WTC11 (cell line): ENCODE measurements around the gene CDH1. TPM values are rescaled to one million over a fixed set of nuclear protein-coding genes. Genes with fewer than 3 reads are reported as not detected.

ENCODE experiments used
- ATAC-seq: fragments of 200-7000 bp; cut with Tn5 transposase; 2 replicates; pipeline ENCODE4 v1.10.0; 2021; ENCODE audit warnings: mild to moderate bottlenecking, moderate library complexity
- CTCF ChIA-PET: fragments of 300-600 bp; sonication (Branson Sonifier 250); formaldehyde crosslinking; loops from one replicate; lab custom pipeline; 2021; ENCODE audit warnings: antibody characterized with exemption; lab: Charles Lee
- POLR2A ChIA-PET: fragments of 350-600 bp; sonication (Branson Sonifier 250); formaldehyde crosslinking; loops from one replicate; lab custom pipeline; 2021; ENCODE audit warnings: antibody characterized with exemption; lab: Charles Lee
- DNase-seq: peaks from one replicate; pipeline ENCODE4 v3.0.0; 2021; ENCODE audit warnings: low spot score
- H3K27ac Mint-ChIP-seq: 2 replicates; pipeline ENCODE4 v1.8.0; 2021; ENCODE audit warnings: mixed read lengths
- H3K27me3 Mint-ChIP-seq: 2 replicates; pipeline ENCODE4 v1.8.0; 2021; ENCODE audit warnings: low read depth, mild to moderate bottlenecking, moderate library complexity, mixed read lengths
- H3K36me3 Mint-ChIP-seq: 2 replicates; pipeline ENCODE4 v1.8.0; 2021; ENCODE audit warnings: mixed read lengths
- H3K4me1 Mint-ChIP-seq: 2 replicates; pipeline ENCODE4 v1.8.0; 2022; ENCODE audit warnings: mixed read lengths
- H3K4me3 Mint-ChIP-seq: 2 replicates; pipeline ENCODE4 v1.8.0; 2021; ENCODE audit warnings: mild to moderate bottlenecking, moderate library complexity, mixed read lengths
- H3K9me3 Mint-ChIP-seq: 2 replicates; pipeline ENCODE4 v1.8.0; 2021; ENCODE audit warnings: mixed read lengths
- ATF1 ChIP-seq: sonication (generic); formaldehyde crosslinking; IDR thresholded peaks from 2 replicates; pipeline ENCODE4 v1.8.1; 2023; ENCODE audit warnings: mild to moderate bottlenecking, moderate library complexity, missing genetic modification reagents
- CREB1 ChIP-seq: sonication (generic); formaldehyde crosslinking; IDR thresholded peaks from 2 replicates; pipeline ENCODE4 v1.8.0; 2023; ENCODE audit warnings: mild to moderate bottlenecking, missing genetic modification reagents
- E2F5 ChIP-seq: sonication (generic); formaldehyde crosslinking; IDR thresholded peaks from 2 replicates; pipeline ENCODE4 v1.8.1; 2022; ENCODE audit warnings: mild to moderate bottlenecking, moderate library complexity, missing genetic modification reagents
- EMX1 ChIP-seq: fragments of 250-450 bp; sonication (Bioruptor Pico); IDR thresholded peaks from 2 replicates; pipeline ENCODE4 v1.8.0; 2021; ENCODE audit warnings: mild to moderate bottlenecking
- FOXP4 ChIP-seq: sonication (generic); formaldehyde crosslinking; IDR thresholded peaks from 2 replicates; pipeline ENCODE4 v1.8.0; 2022; ENCODE audit warnings: mild to moderate bottlenecking, missing genetic modification reagents
- GTF2I ChIP-seq: fragments of 250-450 bp; sonication (Bioruptor Pico); conservative IDR thresholded peaks from 2 replicates; pipeline ENCODE4 v1.4.0; 2021; ENCODE audit warnings: mild to moderate bottlenecking
- MXD4 ChIP-seq: fragments of 250-450 bp; sonication (Bioruptor Pico); IDR thresholded peaks from 2 replicates; pipeline ENCODE4 v1.8.0; 2021; ENCODE audit warnings: mild to moderate bottlenecking, moderate library complexity, borderline replicate concordance
- NFE2L1 ChIP-seq: sonication (generic); formaldehyde crosslinking; IDR thresholded peaks from 2 replicates; pipeline ENCODE4 v1.8.1; 2023; ENCODE audit warnings: missing genetic modification reagents
- NR1H2 ChIP-seq: sonication (generic); formaldehyde crosslinking; IDR thresholded peaks from 2 replicates; pipeline ENCODE4 v1.9.0; 2021; ENCODE audit warnings: mild to moderate bottlenecking, moderate library complexity, missing genetic modification reagents
- PRDM15 ChIP-seq: sonication (generic); formaldehyde crosslinking; IDR thresholded peaks from 2 replicates; pipeline ENCODE4 v1.8.0; 2022; ENCODE audit warnings: missing genetic modification reagents
- PRRX2 ChIP-seq: fragments of 250-450 bp; sonication (Bioruptor Pico); IDR thresholded peaks from 2 replicates; pipeline ENCODE4 v1.8.0; 2021; ENCODE audit warnings: mild to moderate bottlenecking
- RELA ChIP-seq: sonication (generic); formaldehyde crosslinking; IDR thresholded peaks from 2 replicates; pipeline ENCODE4 v1.8.1; 2022; ENCODE audit warnings: missing genetic modification reagents, mild to moderate bottlenecking, borderline replicate concordance
- RORB ChIP-seq: fragments of 250-450 bp; sonication (Bioruptor Pico); IDR thresholded peaks from 2 replicates; pipeline ENCODE4 v1.9.0; 2021; ENCODE audit warnings: mild to moderate bottlenecking
- SMAD4 ChIP-seq: sonication (generic); formaldehyde crosslinking; IDR thresholded peaks from 2 replicates; pipeline ENCODE4 v1.8.0; 2022; ENCODE audit warnings: mild to moderate bottlenecking, missing genetic modification reagents
- TCF7 ChIP-seq: sonication (generic); formaldehyde crosslinking; IDR thresholded peaks from 2 replicates; pipeline ENCODE4 v1.8.0; 2022; ENCODE audit warnings: mild to moderate bottlenecking, low read depth, missing genetic modification reagents, moderate library complexity
- TEAD4 ChIP-seq: sonication (generic); formaldehyde crosslinking; IDR thresholded peaks from 2 replicates; pipeline ENCODE4 v1.8.0; 2022; ENCODE audit warnings: mild to moderate bottlenecking, missing genetic modification reagents
- USF2 ChIP-seq: sonication (generic); formaldehyde crosslinking; IDR thresholded peaks from 2 replicates; pipeline ENCODE4 v1.8.1; 2023; ENCODE audit warnings: mild to moderate bottlenecking, missing genetic modification reagents, moderate library complexity
- ZNF219 ChIP-seq: sonication (generic); formaldehyde crosslinking; IDR thresholded peaks from 2 replicates; pipeline ENCODE4 v1.8.0; 2023; ENCODE audit warnings: missing genetic modification reagents, mild to moderate bottlenecking, borderline replicate concordance
- ZNF263 ChIP-seq: sonication (generic); formaldehyde crosslinking; IDR thresholded peaks from 2 replicates; pipeline ENCODE4 v1.8.1; 2022; ENCODE audit warnings: low read depth, mild to moderate bottlenecking, moderate library complexity, missing genetic modification reagents
- ZNF317 ChIP-seq: sonication (generic); formaldehyde crosslinking; IDR thresholded peaks from 2 replicates; pipeline ENCODE4 v1.8.1; 2023; ENCODE audit warnings: low read depth, mild to moderate bottlenecking, moderate library complexity, missing genetic modification reagents, borderline replicate concordance
- ZNF423 ChIP-seq: fragments of 250-450 bp; sonication (Bioruptor Pico); IDR thresholded peaks from 2 replicates; pipeline ENCODE4 v2.1.2; 2022; ENCODE audit warnings: mild to moderate bottlenecking, moderate library complexity
- total RNA-seq: library from RNA; stranded (reverse); gene quantifications from 3 replicates; pipeline ENCODE4 v1.2.3, GENCODE V29; 2021
- TF ChIP-seq, protein P1 (sequence below): fragments of 250-450 bp; sonication (Bioruptor Pico); IDR thresholded peaks from 2 replicates; pipeline ENCODE4 v2.1.2; 2022; ENCODE audit warnings: mild to moderate bottlenecking, moderate library complexity
- TF ChIP-seq, protein P2 (sequence below): sonication (generic); formaldehyde crosslinking; conservative IDR thresholded peaks from 2 replicates; pipeline ENCODE4 v1.8.1; 2022; ENCODE audit warnings: mild to moderate bottlenecking, missing genetic modification reagents
- TF ChIP-seq, protein P3 (sequence below): sonication (generic); formaldehyde crosslinking; IDR thresholded peaks from 2 replicates; pipeline ENCODE4 v1.8.1; 2023; ENCODE audit warnings: mild to moderate bottlenecking, missing genetic modification reagents, moderate library complexity

CDH1 gene
- total RNA-seq, 1 experiment from 2014 or later, result 278 TPM

- TF ChIP-seq SMAD4 (CRISPR knock-in tag) (no peak), ZNF263 (CRISPR knock-in tag) (no peak), PRRX2 (no peak), ATF1 (CRISPR knock-in tag) (no peak), E2F5 (CRISPR knock-in tag) (no peak), PRDM15 (CRISPR knock-in tag) (no peak), ZNF219 (no peak), NR1H2 (no peak)
- POLR2A ChIA-PET, result interaction anchor here (0.7 kb wide), 1 partner anchor 24 kb away, joined by 3 read pairs; no protein-coding TSS in a partner anchor
- ATAC-seq, result no peak
Measured at GRCh38 chr16:68722119-68723024, 14.7 kb upstream of the CDH1 start.

DNA sequence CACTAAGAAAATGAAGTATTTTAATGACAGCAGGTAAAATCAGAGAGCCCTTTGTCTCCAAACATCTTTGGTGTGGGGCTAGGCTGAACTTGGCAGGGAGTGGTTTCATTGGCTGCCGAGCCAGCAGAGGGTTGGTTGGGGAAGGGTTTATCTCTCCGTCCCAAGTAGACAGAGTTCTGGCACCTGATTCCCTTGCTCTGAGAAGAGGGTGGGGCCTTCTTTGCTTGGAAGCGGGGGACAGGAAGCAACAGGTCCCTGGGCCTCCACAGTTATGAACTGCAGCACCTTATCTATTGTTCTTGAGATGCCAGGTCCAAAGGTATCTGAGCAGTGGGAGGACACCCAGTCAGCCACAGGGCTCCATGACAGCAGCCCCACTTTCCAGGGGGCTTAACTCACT is 12.3 kb upstream of the CDH1 start:
- Mint-ChIP-seq H3K36me3 (no peaks in the 10 kb centered on the region), H3K27ac (no peak overlapping the region), H3K9me3 (no peaks in the 10 kb centered on the region), H3K4me3 (no peak overlapping the region), H3K27me3 (no peaks in the 10 kb centered on the region), H3K4me1 (no peaks in the 10 kb centered on the region)
- ChIA-PET CTCF (no interaction called here), POLR2A (no interaction called here)
- peak; percentile 58 for ATAC-seq
- no peak for DNase-seq
- no peak for TF ChIP-seq RORB (CRISPR knock-in tag)
- TF ChIP-seq E2F5 (CRISPR knock-in tag), result no peak
- TF ChIP-seq, protein P1, sequence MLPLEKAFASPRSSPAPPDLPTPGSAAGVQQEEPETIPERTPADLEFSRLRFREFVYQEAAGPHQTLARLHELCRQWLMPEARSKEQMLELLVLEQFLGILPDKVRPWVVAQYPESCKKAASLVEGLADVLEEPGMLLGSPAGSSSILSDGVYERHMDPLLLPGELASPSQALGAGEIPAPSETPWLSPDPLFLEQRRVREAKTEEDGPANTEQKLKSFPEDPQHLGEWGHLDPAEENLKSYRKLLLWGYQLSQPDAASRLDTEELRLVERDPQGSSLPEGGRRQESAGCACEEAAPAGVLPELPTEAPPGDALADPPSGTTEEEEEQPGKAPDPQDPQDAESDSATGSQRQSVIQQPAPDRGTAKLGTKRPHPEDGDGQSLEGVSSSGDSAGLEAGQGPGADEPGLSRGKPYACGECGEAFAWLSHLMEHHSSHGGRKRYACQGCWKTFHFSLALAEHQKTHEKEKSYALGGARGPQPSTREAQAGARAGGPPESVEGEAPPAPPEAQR (CRISPR knock-in tag), result no peak
- no peak for TF ChIP-seq FOXP4 (CRISPR knock-in tag)
- TF ChIP-seq, protein P2, sequence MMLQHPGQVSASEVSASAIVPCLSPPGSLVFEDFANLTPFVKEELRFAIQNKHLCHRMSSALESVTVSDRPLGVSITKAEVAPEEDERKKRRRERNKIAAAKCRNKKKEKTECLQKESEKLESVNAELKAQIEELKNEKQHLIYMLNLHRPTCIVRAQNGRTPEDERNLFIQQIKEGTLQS (CRISPR knock-in tag), result no peak
- TF ChIP-seq, protein P3, sequence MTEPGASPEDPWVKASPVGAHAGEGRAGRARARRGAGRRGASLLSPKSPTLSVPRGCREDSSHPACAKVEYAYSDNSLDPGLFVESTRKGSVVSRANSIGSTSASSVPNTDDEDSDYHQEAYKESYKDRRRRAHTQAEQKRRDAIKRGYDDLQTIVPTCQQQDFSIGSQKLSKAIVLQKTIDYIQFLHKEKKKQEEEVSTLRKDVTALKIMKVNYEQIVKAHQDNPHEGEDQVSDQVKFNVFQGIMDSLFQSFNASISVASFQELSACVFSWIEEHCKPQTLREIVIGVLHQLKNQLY (CRISPR knock-in tag), result no peak
- no peak for TF ChIP-seq TEAD4 (CRISPR knock-in tag)
- no peak for TF ChIP-seq EMX1 (CRISPR knock-in tag)
- no peak for TF ChIP-seq CREB1 (CRISPR knock-in tag)
- TF ChIP-seq GTF2I (CRISPR knock-in tag), result no peak
- no peak for TF ChIP-seq ZNF317 (CRISPR knock-in tag)
- TF ChIP-seq RELA, result no peak
- no peak for TF ChIP-seq USF2 (CRISPR knock-in tag)
- no peak for TF ChIP-seq MXD4 (CRISPR knock-in tag)
- TF ChIP-seq ZNF423 (CRISPR knock-in tag), result no peak
- TF ChIP-seq NFE2L1 (CRISPR knock-in tag), result no peak
- TF ChIP-seq SMAD4 (CRISPR knock-in tag), result no peak
- TF ChIP-seq TCF7 (CRISPR knock-in tag), result no peak

More at GRCh38 chr16:68722119-68723024, 14.7 kb upstream of the CDH1 start:
- Mint-ChIP-seq H3K36me3 (no peaks in the 10 kb centered on the region), H3K4me3 (no peak overlapping the region), H3K4me1 (no peaks in the 10 kb centered on the region), H3K27me3 (no peaks in the 10 kb centered on the region), H3K9me3 (no peaks in the 10 kb centered on the region), H3K27ac (no peak overlapping the region)
- CTCF ChIA-PET, result interaction anchor here (1.3 kb wide), 1 partner anchor 192 kb away, joined by 3 read pairs; no protein-coding TSS in a partner anchor
- no peak for DNase-seq
